Myometrial cell (primary cell): Measurements from ENCODE around the gene UTP4. TPM values are rescaled to one million over a fixed set of nuclear protein-coding genes. Genes with fewer than 3 reads are reported as not detected.

Experiments
- total RNA-seq: library from RNA; depleted of rRNA; stranded (reverse); fragments of >200 nt; gene quantifications from 2 replicates; pipeline ENCODE4 v1.2.3, GENCODE V29; 2015

UTP4 gene
- total RNA-seq: 27.1 and 31.2 TPM in 2 replicates

DNA sequence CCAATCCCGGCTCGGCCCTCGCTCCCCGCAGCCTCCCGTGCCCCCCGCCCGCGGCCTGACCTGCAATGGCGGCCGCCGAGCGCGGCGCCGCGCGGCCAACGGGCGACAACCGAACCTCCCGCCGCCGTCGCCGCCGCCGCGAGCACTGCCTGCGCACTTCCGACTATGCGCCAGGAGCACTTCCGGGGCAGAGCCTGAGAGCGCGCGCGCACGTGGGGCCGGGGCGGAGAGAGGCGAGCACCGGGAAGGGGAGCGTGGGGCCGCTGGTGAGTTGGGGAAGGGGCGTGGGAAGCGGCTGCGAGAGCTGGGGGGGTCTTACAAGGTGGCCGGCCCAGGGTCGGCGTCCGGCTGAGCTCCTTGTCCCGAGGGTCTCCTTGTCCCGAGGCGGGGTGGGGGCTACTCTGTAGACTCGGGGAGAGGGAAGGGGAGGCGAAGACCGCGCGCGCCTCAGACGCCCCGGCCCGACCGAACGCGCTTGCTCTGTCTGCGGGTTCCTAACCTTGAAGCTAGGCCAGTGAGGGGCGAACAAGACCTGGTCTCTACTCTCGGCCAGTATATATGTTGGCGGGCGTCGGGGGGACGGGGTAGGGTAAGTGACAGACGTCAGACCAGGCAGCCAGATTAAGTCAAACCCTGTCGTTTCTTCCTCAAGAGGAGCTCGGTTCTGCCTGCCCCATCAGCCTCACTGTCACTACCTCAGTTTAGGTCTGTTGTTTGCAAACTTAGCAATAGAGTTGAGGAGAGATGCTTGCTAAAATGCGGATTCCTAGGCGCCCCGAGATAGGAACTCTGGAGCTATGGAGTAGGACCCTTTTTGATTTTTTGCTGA lies at the start of gene UTP4, which contains the start of gene CHTF8:
TSS of gene UTP4 (plus strand) at position 226 of the 829 bp plus-strand sequence. CDS start 811 bp downstream, outside the sequence.
TSS of gene CHTF8 (minus strand) at position 165 of the 829 bp plus-strand sequence. CDS start 11,130 bp downstream, outside the sequence.

DNA sequence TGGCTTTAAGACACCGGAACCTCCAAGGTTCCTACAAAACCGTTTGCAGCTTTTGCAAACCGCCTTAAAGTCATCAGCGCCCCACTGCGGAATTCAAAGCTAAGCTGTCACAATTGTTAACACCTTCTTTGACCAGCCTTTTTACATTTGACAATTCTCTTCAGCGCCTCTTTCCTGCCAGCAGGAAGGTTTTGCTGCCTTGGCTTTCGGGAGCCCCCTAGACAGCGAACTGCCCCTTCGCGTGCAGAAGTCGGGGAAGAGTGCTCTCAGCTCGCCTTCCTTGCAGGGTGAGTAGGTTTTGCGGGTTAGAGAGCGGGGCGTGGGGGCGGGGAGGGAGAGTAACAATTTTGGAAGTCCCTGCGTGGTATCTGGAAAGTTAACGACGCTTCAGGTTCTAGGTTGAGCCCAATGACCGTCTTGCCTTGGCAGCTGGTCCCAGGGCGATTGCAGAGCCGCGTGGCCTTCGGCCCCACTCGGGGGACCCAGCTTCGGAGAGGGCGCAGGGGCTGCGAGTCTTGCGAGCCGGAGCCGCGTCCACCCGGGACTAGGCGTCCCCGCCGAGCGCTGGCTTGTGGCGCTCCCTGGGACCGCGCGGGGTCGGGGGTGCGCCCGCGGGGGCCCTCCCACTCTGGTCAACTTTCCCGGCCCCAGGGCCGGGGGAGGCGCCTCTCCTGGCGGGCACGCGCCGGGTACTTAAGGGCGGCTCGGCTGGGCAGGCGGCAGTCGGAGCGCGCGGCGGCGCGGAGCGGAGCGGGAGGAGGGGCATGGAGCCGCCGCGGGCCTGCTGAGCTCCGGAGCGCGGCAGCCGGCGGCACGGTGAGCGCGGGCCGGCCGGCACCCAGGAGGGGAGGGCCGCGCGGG lies 26.7 kb upstream of the UTP4 start, which contains the start of gene HAS3:
TSS of gene HAS3 (plus strand) at position 153 of the 861 bp plus-strand sequence. CDS start 3,743 bp downstream, outside the sequence.

DNA sequence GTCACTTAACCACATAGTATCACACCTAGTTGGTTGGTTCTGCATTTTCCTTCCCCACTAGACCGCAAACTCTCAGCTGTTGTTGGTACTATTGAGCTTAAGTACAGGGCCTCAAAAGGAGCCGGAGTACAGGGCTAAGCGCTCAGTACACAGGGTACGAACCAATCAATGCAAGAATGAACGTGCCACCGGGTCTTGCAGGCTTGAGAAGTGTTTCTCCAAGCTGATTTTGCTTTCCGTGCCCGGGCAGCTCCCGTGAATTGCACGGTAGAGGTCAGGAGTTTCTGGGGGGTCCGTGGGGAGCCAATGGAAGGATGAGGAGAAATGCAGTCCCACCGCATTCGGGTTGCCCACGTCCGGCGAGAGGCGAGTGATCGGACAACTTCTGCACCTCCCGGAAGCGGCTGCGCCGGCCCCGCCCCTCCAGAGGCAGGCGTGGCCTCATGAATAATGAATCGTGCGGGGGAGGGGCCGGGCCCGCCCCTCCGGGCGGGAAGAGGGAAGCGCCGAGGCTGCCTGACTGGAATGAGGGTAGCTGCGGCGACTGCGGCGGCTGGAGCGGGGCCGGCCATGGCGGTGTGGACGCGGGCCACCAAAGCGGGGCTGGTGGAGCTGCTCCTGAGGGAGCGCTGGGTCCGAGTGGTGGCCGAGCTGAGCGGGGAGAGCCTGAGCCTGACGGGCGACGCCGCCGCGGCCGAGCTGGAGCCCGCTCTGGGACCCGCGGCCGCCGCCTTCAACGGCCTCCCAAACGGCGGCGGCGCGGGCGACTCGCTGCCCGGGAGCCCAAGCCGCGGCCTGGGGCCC lies 54.4 kb downstream of the UTP4 start, which contains the start of gene SNTB2:
TSS of gene SNTB2 (plus strand) at position 523 of the 804 bp plus-strand sequence. CDS start at position 526, 3 bp downstream.

Other genes with a start within 250 kb of the UTP4 start
- under 0.01 TPM in 1 of 2 replicates, not detected in the other for gene HAS3, start 27.0 kb upstream of the UTP4 start, total RNA-seq
- 37.8 and 40.9 TPM in 2 replicates for gene CHTF8, start 61 bp upstream of the UTP4 start, total RNA-seq
- 28.4 and 35.5 TPM in 2 replicates for gene SNTB2, start 54.5 kb downstream of the UTP4 start, total RNA-seq
- 32.4 and 35.7 TPM in 2 replicates for gene VPS4A, start 178.7 kb downstream of the UTP4 start, total RNA-seq
- gene PDF, start 197.9 kb downstream of the UTP4 start, total RNA-seq: 19.3 and 24.8 TPM in 2 replicates
- gene COG8, start 206.9 kb downstream of the UTP4 start, total RNA-seq: 31.7 and 34.6 TPM in 2 replicates
- gene NIP7, start 207.1 kb downstream of the UTP4 start, total RNA-seq: 26.9 and 34.9 TPM in 2 replicates
- not detected in 2 replicates for gene TMED6, start 219.1 kb downstream of the UTP4 start, total RNA-seq